ENCODE measurements around the gene DERL2. TPM values are rescaled to one million over a fixed set of nuclear protein-coding genes. Genes with fewer than 3 reads are reported as not detected.
A peak's percentile ranks its signal among the peaks of the same experiment; 100 is the strongest.

Gene DERL2
- total and polyA plus RNA-seq, 9 of the 15 experiments (the other 6 are each of a cell fraction or from before 2014, with no cell fraction given) = 11.5 to 105 (median 30.7) TPM

DNA sequence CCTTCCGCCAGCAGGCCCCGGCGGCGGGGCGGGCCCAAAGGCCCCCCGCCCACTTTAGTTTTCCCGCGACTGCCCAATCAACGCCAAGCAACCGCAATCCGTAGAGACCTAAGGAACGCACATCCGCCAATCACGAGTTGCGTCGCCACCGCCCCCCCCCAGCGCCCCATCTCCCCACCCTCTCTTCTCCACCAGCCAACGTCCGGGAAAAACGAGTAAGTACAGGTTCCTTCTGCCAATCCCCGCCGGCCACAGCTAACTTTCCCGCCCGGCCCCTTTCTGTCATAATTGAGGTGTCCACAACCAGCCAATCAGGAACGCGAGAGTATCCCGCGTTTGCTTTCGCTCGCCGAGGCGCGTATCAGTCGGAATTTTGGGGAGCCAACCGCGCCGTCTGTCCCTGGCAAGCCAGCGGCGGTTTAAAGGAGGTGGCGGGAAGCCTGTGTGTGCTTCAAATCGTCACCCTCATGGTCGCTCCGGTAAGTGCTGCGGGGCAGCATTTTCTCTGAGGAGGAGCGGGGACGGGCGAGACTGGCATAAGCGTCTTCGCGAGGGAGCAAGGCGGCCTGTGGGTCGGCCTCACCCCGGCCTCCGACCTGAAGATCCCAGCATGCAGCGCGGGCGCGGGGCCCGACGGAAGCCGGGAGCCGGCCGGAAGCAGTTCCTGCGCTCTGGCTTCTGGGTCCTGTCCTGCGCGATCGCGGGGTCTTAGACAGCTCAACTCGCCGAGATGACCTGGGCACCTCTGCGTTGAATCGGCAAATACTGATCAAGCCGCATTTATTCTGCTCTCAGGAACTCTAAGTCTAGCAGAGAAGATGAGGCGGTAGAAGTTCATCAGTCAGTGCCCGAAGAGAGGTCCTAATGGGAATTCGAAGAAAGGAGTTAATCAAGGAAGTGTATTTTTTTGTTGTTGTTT lies 487 bp upstream of the DERL2 start, which contains the start of gene MIS12 (continued):
- TF ChIP-seq, protein P1, sequence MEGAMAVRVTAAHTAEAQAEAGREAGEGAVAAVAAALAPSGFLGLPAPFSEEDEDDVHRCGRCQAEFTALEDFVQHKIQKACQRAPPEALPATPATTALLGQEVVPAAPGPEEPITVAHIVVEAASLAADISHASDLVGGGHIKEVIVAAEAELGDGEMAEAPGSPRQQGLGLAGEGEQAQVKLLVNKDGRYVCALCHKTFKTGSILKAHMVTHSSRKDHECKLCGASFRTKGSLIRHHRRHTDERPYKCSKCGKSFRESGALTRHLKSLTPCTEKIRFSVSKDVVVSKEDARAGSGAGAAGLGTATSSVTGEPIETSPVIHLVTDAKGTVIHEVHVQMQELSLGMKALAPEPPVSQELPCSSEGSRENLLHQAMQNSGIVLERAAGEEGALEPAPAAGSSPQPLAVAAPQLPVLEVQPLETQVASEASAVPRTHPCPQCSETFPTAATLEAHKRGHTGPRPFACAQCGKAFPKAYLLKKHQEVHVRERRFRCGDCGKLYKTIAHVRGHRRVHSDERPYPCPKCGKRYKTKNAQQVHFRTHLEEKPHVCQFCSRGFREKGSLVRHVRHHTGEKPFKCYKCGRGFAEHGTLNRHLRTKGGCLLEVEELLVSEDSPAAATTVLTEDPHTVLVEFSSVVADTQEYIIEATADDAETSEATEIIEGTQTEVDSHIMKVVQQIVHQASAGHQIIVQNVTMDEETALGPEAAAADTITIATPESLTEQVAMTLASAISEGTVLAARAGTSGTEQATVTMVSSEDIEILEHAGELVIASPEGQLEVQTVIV (CRISPR knock-in tag; IDR thresholded peaks at IDR 0.05; ENCODE audit: borderline replicate concordance) = no peak
- TF ChIP-seq, protein P2, sequence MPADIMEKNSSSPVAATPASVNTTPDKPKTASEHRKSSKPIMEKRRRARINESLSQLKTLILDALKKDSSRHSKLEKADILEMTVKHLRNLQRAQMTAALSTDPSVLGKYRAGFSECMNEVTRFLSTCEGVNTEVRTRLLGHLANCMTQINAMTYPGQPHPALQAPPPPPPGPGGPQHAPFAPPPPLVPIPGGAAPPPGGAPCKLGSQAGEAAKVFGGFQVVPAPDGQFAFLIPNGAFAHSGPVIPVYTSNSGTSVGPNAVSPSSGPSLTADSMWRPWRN (IDR thresholded peaks at IDR 0.05; ENCODE audit: low read depth) = no peak
- TF ChIP-seq, protein P3, sequence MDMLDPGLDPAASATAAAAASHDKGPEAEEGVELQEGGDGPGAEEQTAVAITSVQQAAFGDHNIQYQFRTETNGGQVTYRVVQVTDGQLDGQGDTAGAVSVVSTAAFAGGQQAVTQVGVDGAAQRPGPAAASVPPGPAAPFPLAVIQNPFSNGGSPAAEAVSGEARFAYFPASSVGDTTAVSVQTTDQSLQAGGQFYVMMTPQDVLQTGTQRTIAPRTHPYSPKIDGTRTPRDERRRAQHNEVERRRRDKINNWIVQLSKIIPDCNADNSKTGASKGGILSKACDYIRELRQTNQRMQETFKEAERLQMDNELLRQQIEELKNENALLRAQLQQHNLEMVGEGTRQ (CRISPR knock-in tag; IDR thresholded peaks at IDR 0.05) = no peak
- TF ChIP-seq ARID1B (IDR thresholded peaks at IDR 0.05) = no peak
- TF ChIP-seq, protein P4, sequence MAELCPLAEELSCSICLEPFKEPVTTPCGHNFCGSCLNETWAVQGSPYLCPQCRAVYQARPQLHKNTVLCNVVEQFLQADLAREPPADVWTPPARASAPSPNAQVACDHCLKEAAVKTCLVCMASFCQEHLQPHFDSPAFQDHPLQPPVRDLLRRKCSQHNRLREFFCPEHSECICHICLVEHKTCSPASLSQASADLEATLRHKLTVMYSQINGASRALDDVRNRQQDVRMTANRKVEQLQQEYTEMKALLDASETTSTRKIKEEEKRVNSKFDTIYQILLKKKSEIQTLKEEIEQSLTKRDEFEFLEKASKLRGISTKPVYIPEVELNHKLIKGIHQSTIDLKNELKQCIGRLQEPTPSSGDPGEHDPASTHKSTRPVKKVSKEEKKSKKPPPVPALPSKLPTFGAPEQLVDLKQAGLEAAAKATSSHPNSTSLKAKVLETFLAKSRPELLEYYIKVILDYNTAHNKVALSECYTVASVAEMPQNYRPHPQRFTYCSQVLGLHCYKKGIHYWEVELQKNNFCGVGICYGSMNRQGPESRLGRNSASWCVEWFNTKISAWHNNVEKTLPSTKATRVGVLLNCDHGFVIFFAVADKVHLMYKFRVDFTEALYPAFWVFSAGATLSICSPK (IDR thresholded peaks at IDR 0.05; ENCODE audit: borderline replicate concordance) = no peak
- no peak for TF ChIP-seq TARDBP (IDR thresholded peaks at IDR 0.05)
- no peak for TF ChIP-seq FOXA1 (IDR thresholded peaks at IDR 0.05; ENCODE audit: borderline replicate concordance)
- TF ChIP-seq RCOR1 (IDR thresholded peaks at IDR 0.05; ENCODE audit: borderline replicate concordance in 1 of 2, low read depth in 2 of 2, low read length in 2 of 2) = no peak
- TF ChIP-seq FOSL1 (tag; conservative IDR thresholded peaks at IDR 0.05) = 0 out of 2 replicates have a peak, but pooled peaks have one; percentile 31
- TF ChIP-seq NCOA1 (IDR thresholded peaks at IDR 0.05; ENCODE audit: low read depth) = no peak
- TF ChIP-seq POLR3G (IDR thresholded peaks at IDR 0.05; ENCODE audit: extremely low read depth, insufficient read length, insufficient replicate concordance) = no peak
- TF ChIP-seq CBX5 (IDR thresholded peaks at IDR 0.05; ENCODE audit: borderline replicate concordance, low read depth) = no peak
- peak; percentile 56 for TF ChIP-seq ATF7 (IDR thresholded peaks at IDR 0.05)
- no peak for TF ChIP-seq MXI1 (IDR thresholded peaks at IDR 0.05; ENCODE audit: low read depth, low read length)
- peak; percentile 53 for TF ChIP-seq SP1 (CRISPR knock-in tag; IDR thresholded peaks at IDR 0.05)
- TF ChIP-seq, protein P5, sequence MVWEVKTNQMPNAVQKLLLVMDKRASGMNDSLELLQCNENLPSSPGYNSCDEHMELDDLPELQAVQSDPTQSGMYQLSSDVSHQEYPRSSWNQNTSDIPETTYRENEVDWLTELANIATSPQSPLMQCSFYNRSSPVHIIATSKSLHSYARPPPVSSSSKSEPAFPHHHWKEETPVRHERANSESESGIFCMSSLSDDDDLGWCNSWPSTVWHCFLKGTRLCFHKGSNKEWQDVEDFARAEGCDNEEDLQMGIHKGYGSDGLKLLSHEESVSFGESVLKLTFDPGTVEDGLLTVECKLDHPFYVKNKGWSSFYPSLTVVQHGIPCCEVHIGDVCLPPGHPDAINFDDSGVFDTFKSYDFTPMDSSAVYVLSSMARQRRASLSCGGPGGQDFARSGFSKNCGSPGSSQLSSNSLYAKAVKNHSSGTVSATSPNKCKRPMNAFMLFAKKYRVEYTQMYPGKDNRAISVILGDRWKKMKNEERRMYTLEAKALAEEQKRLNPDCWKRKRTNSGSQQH (CRISPR knock-in tag; IDR thresholded peaks at IDR 0.05) = no peak
- no peak for TF ChIP-seq TCF3 (CRISPR knock-in tag; IDR thresholded peaks at IDR 0.05)
- TF ChIP-seq, protein P6, sequence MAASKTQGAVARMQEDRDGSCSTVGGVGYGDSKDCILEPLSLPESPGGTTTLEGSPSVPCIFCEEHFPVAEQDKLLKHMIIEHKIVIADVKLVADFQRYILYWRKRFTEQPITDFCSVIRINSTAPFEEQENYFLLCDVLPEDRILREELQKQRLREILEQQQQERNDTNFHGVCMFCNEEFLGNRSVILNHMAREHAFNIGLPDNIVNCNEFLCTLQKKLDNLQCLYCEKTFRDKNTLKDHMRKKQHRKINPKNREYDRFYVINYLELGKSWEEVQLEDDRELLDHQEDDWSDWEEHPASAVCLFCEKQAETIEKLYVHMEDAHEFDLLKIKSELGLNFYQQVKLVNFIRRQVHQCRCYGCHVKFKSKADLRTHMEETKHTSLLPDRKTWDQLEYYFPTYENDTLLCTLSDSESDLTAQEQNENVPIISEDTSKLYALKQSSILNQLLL (CRISPR knock-in tag; IDR thresholded peaks at IDR 0.05; ENCODE audit: borderline replicate concordance) = no peak
- TF ChIP-seq CAMTA2 (CRISPR knock-in tag; conservative IDR thresholded peaks at IDR 0.05) = no peak
